HG02678 (cell line): Measurements from ENCODE around the gene PARP3.

Source experiments
- ATAC-seq: cut with Tn5 transposase; IDR thresholded peaks from one replicate; pipeline ENCODE4 v1.9.1; 2021; ENCODE audit warnings: mild to moderate bottlenecking, moderate library complexity; ENCODE audit not compliant: unreplicated experiment

The PARP3 gene

DNA sequence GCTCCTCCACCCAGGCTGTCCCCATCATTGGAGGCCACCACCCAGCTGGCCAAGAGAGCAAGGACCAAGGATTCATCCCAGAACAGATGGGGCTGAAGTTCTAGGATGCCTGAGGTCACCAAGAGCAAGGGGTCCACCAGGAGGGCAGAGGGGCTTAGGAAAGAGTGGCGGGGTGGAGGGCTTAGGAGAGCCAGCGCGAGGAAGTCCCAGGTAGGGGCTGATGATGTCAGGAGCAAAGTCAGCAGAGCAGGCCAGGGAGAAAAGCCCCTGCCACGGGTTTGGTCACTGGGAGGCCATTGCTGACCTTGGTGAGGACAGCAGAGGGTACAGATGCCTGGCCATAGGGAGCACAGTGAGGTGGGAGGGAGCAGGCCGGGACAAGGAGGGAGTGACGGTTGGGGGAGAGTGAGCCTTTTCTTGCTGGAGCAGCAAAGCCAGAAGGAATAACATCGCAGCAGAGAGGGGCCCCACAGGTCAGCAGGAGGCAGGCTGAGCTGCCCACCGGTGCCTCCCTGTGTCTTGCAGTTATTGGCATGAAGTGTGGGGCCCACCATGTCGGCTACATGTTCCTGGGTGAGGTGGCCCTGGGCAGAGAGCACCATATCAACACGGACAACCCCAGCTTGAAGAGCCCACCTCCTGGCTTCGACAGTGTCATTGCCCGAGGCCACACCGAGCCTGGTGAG lies 5.2 kb downstream of the PARP3 start:
- no peak for ATAC-seq

DNA sequence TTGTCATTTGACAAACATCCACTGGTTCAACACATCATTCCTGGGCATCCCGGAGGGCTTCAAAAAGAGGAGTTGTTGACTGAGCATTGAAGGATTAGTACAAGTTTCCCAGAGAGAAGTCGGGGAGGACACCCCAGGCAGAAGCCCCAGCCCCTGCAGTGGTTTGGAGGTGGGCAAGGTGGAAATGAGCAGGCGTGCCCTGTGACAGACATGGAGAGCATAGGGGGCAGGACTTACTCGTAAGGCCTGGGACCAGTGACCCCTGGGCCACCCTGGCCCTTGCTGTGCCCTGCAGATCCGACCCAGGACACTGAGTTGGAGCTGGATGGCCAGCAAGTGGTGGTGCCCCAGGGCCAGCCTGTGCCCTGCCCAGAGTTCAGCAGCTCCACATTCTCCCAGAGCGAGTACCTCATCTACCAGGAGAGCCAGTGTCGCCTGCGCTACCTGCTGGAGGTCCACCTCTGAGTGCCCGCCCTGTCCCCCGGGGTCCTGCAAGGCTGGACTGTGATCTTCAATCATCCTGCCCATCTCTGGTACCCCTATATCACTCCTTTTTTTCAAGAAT lies 5.9 kb downstream of the PARP3 start:
- no peak for ATAC-seq

DNA sequence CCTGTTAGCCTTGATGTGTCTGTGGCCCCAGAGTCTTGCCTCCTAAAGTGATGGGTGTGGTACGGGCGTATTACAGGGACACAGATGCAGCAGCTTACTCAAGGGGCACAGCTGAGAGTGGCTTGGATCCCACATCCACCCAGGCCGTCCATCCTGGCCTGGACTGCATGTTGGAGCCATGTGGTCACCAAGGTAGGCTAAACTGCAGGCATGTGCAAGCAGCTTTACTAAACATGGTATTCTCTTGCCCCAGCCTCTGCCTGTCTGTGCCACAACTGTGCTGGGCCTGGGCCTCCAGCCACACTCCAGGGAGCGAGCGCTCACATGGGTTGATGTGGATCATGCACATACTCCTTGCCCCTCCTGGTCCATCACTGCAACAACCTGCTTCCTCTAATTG lies 7.0 kb downstream of the PARP3 start:
- ATAC-seq, result no peak

DNA sequence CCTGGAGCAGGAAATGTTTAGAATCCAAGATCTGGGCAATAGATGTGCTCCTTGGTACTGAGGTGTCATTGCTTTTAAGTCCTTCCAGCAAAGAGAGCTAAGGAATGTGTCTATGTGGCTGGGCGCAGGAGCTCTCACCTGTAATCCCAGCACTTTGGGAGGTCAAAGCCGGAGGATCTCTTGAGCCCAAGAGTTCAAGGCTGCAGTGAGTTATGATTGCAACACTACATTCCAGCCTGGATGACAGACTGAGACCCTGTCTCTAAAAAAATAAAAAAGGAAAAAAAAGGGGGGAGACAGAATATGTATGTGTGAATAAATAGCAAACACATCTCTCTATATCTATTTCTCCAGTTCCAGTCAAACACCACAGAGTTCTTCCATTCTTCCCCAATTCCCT lies 8.7 kb downstream of the PARP3 start:
- ATAC-seq, result no peak

DNA sequence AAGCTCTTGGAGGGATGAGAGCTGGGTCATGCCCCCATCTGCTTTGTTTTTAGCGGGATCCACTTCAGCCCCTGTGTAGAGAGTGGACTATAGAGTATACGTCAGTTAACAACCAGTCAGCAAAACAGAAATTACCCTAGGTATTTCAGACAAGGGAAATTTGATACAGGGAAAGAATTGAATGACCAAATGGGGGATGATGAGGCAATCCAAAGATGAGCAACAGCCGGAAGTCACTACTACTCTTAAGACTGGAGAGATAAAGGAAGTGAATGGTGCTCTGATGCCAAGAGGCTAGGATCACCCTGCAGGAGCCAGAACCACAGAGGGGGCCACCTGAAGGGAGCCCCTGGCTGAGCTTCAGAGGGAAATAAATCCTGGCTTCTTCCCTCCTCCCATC lies 11.3 kb downstream of the PARP3 start:
- no peak for ATAC-seq

DNA sequence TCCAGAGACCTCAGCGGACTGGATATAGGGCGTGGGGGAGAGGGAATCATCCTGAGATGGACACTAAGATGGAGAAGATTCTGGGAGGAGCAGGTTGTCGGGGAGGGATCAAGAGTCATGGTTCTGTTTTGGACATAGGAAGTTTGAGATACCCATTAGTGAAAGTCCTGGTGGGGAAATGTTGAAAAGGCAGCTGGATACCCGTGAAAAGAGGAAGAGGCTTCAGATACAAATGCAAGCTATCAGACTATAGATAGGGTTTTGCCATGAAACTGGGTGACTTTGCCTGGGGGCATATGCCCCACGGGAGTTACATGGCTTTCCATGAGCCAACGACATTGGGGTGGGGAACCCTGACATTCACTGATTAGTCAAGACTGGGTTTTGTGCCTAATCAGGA lies 11.9 kb downstream of the PARP3 start:
- ATAC-seq, result no peak

DNA sequence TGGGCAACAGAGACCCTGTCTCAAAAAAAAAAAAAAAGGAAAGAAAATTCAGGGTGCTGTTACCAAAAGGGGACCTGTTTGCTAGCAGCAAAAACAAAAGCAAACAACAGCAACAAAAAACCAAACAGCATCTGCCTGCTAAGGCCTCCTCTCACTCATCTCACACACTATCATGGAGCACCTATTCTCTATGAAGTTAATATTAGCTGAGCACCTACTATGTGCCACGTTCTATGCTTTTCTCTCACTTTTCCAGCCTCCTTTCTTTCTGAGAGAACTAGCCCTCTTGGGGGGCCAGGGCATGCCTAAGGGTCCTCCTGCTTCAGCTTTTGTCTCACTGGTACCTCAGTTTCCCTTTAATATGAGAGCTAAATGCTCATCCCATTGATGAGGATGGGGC lies 12.6 kb downstream of the PARP3 start:
- no peak for ATAC-seq

DNA sequence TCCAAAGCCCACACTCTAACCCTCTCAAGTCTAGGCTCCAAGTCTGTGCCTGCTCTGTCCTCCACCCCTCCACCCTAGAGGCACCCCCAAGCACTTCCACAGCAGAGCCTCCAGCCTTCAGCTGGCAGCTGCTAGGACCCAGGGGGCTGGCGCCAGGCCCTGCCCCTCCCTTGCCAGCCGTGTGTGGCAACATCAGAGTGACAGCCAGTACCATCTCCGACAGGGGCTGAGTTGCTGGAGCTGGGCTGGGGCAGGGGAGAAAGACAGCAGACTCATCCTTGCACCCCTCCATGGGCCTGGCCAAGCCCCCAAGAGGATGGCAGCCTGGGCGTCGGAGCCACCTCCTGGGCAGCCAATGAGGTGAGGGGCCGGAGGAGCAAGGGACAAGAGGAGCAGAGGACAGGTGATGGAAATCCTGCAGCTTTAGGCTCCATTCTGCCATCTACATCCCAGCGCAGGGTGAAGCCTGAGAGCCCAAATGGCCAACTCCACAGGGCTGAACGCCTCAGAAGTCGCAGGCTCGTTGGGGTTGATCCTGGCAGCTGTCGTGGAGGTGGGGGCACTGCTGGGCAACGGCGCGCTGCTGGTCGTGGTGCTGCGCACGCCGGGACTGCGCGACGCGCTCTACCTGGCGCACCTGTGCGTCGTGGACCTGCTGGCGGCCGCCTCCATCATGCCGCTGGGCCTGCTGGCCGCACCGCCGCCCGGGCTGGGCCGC lies 13.2 kb downstream of the PARP3 start, which contains the start of gene GPR62:
Gene GPR62, plus strand, starts transcription at position 207 of the 718 bp plus-strand sequence. Its CDS starts 272 bp downstream, at position 479.
- no peak for ATAC-seq

DNA sequence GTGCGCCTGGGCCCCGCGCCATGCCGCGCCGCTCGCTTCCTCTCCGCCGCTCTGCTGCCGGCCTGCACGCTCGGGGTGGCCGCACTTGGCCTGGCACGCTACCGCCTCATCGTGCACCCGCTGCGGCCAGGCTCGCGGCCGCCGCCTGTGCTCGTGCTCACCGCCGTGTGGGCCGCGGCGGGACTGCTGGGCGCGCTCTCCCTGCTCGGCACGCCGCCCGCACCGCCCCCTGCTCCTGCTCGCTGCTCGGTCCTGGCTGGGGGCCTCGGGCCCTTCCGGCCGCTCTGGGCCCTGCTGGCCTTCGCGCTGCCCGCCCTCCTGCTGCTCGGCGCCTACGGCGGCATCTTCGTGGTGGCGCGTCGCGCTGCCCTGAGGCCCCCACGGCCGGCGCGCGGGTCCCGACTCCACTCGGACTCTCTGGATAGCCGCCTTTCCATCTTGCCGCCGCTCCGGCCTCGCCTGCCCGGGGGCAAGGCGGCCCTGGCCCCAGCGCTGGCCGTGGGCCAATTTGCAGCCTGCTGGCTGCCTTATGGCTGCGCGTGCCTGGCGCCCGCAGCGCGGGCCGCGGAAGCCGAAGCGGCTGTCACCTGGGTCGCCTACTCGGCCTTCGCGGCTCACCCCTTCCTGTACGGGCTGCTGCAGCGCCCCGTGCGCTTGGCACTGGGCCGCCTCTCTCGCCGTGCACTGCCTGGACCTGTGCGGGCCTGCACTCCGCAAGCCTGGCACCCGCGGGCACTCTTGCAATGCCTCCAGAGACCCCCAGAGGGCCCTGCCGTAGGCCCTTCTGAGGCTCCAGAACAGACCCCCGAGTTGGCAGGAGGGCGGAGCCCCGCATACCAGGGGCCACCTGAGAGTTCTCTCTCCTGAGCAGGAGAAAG lies 14.0 kb downstream of the PARP3 start:
- peak; percentile 62 for ATAC-seq

DNA sequence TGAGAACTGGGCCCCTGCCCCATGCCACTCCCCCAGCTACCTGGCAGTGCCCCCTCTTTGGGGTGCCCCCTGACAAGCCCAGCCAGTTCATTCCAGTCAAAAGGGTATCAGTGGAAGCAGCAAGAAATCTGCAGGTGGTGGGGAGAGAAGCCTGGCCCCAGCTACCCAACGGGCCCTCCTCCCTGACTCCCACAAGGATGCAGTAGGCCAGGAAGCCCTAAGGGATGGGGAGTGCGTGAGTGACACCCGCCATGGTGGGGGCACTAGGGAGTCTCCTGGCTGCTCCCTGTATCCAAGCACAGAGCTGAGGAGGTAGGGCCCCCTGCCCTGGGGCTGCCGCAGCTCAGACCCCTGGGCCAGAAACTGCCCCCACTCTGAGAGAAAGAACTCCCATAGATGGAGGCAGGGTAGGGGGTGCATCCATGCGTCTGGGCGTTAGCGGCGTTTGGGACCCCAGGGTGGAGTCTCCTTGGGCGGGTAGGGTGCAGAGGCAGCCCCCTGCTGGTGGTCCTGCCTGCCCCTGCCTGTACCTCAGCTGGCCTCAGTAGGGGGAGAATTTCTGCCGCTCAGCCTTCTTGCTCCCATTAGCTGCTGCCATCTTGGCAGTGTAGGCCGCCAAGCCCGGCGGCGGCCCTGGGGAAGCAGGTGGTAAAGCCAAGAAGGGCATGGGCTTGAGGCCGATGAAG lies 15.5 kb downstream of the PARP3 start:
- no peak for ATAC-seq

DNA sequence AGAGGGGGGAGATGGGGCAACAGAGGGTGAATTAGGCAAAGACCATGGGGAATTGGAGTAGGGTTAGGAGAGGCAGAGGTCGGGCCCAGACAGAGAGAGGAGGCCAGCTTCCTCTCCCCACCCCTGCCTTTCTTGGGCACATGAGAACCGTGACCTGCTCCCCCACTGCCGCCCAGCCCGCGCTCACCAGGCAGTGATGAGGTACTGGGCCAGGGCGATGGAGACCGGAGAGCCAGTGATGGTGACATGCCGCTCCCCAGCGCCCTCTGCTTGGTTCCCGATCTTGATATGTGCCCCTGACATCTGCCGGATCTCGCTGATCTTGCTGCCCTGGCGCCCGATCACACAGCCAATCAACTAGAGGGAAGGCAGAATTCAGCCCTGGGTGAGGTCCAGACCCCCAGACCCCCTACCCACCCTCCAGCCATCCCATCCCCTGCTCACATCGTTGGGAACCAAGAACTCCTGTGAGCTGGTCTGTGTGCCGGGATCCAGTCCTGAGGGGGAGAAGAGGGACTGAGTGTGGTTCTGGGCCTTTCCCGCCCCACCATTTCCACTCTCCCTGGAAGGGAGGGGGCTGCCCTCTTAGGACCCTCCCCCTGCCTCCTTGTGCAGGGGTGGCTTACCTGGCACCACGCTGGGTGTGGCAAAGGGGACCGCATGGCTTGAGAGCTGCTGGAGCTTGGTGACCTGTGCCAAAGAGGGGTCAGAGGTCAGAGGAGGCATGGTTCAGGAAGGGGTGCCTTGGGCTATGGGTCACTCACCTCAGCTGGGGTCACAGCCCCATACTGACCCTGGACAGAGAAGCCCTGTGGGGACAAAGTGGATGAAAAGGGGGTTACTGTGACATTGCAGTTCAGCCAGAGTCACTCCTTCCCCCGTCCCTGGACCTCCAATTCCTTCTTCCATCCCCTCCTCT lies 16.7 kb downstream of the PARP3 start:
- ATAC-seq, result no peak

DNA sequence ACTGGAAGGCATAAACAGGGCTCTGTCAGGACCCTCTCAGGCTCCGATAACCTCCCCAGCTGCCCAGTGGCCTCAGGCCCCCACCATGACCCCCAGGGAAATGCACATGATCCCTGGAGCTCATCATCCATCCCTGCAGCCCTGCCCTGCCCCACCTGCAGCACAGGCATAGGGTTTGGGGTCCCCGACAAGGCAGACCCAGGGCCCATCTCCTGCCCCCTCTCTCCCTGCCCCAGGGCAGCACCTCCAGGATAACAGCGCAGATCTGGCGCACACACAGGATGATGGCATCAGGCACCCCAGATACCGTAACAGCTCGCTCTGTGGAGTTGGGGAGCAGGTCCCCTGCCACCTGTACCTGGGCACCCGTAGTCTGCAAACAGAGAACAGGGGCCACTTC lies 17.5 kb downstream of the PARP3 start:
- ATAC-seq, result no peak

DNA sequence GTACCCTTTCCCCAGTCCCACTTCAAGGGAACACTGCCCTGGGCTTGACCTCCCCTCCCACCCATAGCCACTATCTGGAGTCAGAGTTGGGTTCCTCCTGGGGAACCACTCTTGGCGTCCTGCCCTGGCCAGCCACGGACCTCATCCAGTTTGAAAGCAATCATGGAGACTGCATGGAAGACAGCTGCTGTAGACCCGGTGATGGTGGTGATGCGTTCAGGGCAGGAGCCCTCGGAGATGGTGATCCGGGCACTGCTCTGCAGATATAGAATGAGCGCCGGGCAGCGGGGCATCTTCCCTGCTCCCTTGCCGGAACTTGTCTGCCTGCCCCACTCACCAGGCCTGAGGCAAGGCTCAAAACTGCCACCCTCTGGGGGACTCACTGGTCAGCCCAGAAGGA lies 18.2 kb downstream of the PARP3 start:
- ATAC-seq, result no peak

DNA sequence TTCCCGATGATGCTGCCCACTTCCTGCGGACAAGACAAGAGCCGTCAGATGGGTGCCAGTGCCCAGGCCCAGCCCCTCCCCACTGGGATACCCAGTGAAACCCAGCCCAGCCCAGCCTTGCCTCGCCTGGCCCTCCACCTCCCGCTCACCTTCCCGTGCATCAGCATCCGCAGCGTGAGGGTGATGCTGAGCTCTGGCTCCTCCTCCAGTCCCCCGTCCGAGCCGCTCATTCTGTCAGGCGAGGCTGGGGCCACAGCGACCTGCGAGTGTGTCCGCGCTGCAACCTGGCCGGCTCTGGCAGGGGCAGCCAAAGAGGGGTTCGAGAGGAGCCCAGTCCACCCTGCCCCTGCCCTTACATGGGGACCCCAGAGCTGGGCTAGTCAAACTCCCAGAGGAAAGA lies 18.8 kb downstream of the PARP3 start:
- no peak for ATAC-seq

DNA sequence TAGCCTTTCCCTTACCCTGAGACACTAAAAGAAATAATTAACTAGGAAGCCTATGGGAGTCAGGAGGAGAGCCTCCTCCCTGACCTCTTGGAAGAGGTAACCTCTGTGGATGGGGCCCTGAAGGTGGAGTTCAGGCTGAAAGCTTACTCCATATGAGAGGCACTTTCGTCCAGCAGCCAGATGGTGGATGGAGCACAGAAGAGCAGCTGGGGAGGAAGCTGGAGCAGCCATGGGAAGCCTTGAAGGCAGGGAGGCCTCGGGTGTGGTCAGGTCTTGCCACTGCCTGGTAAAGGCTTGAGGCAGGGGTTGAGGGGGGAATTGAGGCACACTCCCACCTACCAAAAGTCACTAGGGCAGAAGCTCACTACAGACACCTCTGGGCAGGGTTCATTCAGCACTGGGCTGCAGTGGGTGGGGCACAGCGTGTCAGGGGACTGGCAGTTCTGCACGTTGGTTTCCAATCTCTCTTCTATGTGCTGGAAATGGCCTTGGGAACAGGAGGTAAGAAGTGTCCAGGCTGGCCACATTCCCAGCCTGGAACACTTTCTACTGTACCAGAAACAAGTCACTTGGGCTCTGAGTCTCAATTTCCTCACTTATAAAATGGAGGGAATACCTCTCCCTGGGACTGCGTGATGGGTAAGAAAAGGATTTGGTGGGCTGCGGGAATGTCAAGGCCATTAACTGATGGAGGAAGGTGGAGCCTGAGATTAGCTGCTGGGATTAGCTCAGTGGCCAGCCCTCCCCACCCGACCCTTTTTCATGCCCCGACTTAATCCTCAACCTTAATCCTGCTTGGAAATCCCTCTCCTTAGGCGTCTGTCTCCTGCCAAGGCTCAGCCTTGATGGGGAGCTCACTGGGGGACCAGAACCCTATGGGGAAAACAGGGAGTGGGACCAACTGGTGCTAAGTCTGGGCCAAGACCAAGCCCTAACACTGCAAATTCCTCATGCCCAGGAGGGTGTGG lies 19.7 kb downstream of the PARP3 start:
- no peak for ATAC-seq

DNA sequence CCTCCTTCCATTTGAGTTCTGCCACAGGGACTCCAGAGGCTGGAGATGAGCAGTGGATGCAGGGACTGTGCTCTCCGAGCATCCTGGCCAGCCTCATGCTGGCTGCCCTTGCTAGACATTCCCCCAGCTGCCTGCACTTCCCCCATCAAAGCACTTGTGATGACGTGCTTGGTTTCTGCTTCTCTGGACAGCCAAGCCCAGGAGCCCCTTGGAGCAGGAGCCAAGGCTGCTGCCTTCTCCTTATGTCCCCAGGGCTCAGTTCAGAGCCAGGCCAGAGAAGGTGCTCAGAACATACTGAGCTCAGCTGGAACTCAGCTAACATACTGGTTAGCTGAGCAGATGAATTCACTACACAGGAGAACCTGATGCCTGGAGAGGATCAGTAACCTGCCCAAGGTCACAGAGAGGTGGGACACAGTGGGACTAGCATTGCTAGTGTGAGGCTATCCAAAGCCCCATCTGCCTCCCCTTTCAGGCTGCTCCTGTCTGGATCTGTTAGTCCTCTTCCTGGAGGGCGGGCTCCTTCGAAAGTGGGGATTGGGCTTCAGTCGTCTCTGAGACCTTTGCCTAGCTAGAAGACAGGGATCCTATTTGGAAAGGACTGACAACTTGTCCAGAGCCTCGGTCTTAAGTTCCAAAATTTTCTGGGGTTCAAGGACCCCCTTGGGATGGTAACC lies 20.8 kb downstream of the PARP3 start:
- ATAC-seq, result no peak

DNA sequence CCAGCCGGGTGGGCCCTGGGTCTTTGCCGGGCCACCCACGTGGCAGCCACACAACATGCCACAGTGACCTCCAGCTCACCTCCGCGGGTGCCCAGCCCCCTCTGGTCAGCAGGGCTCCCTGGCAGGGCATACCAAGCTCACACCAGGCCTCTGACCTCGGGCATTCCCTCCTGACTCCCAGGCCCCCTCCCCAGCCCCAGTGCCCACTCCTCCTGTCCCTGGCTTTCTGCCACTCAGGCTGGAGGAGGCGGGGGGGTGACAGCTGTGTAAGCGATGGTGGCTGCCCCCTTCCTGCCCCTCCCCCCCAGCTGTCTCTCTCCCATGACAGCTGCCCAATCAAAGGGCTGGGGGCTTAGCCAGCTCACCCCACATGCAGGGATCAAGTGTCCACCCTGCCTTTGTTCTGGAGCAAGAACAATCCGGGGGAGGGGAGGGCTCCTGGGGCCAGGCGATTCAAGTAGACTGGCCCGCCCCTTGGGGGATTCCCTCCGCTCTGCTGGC lies 21.8 kb downstream of the PARP3 start:
- ATAC-seq, result no peak

DNA sequence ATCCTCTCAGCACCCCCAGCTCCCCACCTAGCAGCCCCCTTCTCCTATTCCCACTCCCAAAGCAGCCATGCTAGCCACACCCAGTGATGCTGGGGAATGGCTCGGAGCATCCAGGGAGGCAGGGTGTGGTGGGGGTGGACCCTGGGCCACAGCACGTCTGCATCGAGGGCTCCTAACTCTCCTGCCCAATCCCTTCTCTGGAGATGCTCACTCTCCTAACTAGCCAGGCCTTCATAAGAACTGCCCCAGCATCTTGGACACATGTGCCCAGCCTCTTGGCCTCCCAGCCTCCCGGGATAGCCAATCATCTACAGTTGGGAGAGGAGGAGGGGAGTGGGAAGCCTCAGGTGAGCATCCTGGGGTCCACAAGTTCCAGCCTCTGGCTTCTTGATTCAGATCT lies 22.4 kb downstream of the PARP3 start:
- ATAC-seq, result no peak
